HCT116 (cell line): ENCODE data around the gene SNX1. TPM values are rescaled to one million over a fixed set of nuclear protein-coding genes. Genes with fewer than 3 reads are reported as not detected.

Experiments used
- ATAC-seq: fragments of 200-7000 bp; cut with Tn5 transposase; 2 replicates; pipeline ENCODE4 v1.9.1; 2020; ENCODE audit warnings: mild to moderate bottlenecking, moderate library complexity
- BruUV-seq: library from RNA; stranded (reverse); fragments of 400-500 nt; replicated peaks from 2 replicates; lab custom pipeline; 2021; lab: Mats Ljungman, UMichigan
- CTCF ChIA-PET: fragments of 300-600 bp; sonication (Branson Sonifier 250); formaldehyde crosslinking; loops from one replicate; lab custom pipeline; 2021; ENCODE audit warnings: antibody characterized with exemption; lab: Charles Lee
- POLR2A ChIA-PET: fragments of 300-600, 350-600 bp; sonication (Branson Sonifier 250); formaldehyde crosslinking; loops from one replicate; lab custom pipeline; 2021; ENCODE audit warnings: antibody characterized with exemption; lab: Charles Lee
- RAD21 ChIA-PET, 2 experiments: fragments of 300-600 bp; sonication (Branson Sonifier 250); formaldehyde crosslinking; loops; one replicate each; lab custom pipeline; 2023; ENCODE audit warnings: low total read pairs in 2 of 2; ENCODE audit not compliant: uncharacterized antibody in 2 of 2, unreplicated experiment in 2 of 2, low non-redundant PET in 1 of 2; lab: Charles Lee
- DNase-seq: peaks from one replicate; pipeline ENCODE4 v3.0.0-alpha.2; 2010; ENCODE audit warnings: low read depth, low spot score
- H2AFZ ChIP-seq: fragments of 200-600 bp; shearing (Covaris generic), sonication (generic); 2 replicates; pipeline ENCODE4 v1.6.1; 2017; ENCODE audit warnings: low read depth, mixed run types, mixed read lengths, antibody characterized with exemption, low read length; ENCODE audit not compliant: poor library complexity, severe bottlenecking
- H3K27ac ChIP-seq: 2 replicates; pipeline ENCODE4 v1.5.1; 2012; ENCODE audit warnings: low read depth, low read length
- H3K27me3 ChIP-seq: fragments of 200-600 bp; sonication (generic); 2 replicates; pipeline ENCODE4 v1.6.1; 2016; ENCODE audit warnings: mixed run types, low read length, mixed read lengths; ENCODE audit not compliant: insufficient read depth
- H3K36me3 ChIP-seq, 2 experiments: fragments of 200-500 bp in 1 of 2; fragments of 200-600 bp in 1 of 2; sonication (Bioruptor generic) in 1 of 2; sonication (generic) in 1 of 2; 2 replicates each; pipeline versions ENCODE4 v1.5.1 to v1.6.1; 2014 to 2016; ENCODE audit warnings: low read length in 2 of 2, inconsistent platforms in 1 of 2, mixed read lengths in 1 of 2, mixed run types in 1 of 2; ENCODE audit not compliant: insufficient read depth in 2 of 2, control insufficient read depth in 1 of 2
- H3K4me1 ChIP-seq, 2 experiments: fragments of 200-600 bp in 1 of 2; sonication (generic) in 1 of 2; 2 replicates each; pipeline versions ENCODE4 v1.5.1 to v1.6.1; 2012 to 2017; ENCODE audit warnings: low read length in 2 of 2, inconsistent platforms in 1 of 2, mild to moderate bottlenecking in 1 of 2, mixed read lengths in 1 of 2, mixed run types in 1 of 2, moderate library complexity in 1 of 2; ENCODE audit not compliant: insufficient read depth in 2 of 2, control insufficient read depth in 1 of 2
- H3K4me2 ChIP-seq: fragments of 200-600 bp; sonication (generic); 2 replicates; pipeline ENCODE4 v1.6.1; 2017; ENCODE audit warnings: mixed run types, low read length, mixed read lengths
- H3K4me3 ChIP-seq, 2 experiments: fragments of 200-600 bp in 1 of 2; sonication (generic) in 1 of 2; replicated peaks in 1 of 2; 2 replicates each; pipeline ENCODE4 v1.5.1; 2011 to 2016; ENCODE audit warnings: low read length in 2 of 2, control low read depth in 1 of 2, low read depth in 1 of 2, mild to moderate bottlenecking in 1 of 2, mixed read lengths in 1 of 2, mixed run types in 1 of 2
- H3K79me2 ChIP-seq: fragments of 200-600 bp; sonication (generic); 2 replicates; pipeline ENCODE4 v1.6.1; 2017; ENCODE audit warnings: mild to moderate bottlenecking, mixed run types, low read length, moderate library complexity, mixed read lengths; ENCODE audit not compliant: insufficient read depth
- H3K9ac ChIP-seq: fragments of 200-600 bp; sonication (generic); 2 replicates; pipeline ENCODE4 v1.6.1; 2016; ENCODE audit warnings: low read length, mixed read lengths
- H3K9me2 ChIP-seq: fragments of 200-600 bp; sonication (generic), shearing (Covaris generic); 2 replicates; pipeline ENCODE4 v1.6.1; 2017; ENCODE audit warnings: mixed run types, mild to moderate bottlenecking, moderate library complexity; ENCODE audit not compliant: insufficient read depth
- H3K9me3 ChIP-seq, 2 experiments: fragments of 200-500 bp in 1 of 2; fragments of 200-600 bp in 1 of 2; sonication (Bioruptor generic) in 1 of 2; sonication (generic) in 1 of 2; 2 replicates each; pipeline ENCODE4 v1.6.1; 2014 to 2017; ENCODE audit warnings: low read length in 2 of 2, mixed read lengths in 2 of 2, inconsistent platforms in 1 of 2, low read depth in 1 of 2, mild to moderate bottlenecking in 1 of 2, mixed run types in 1 of 2, moderate library complexity in 1 of 2; ENCODE audit not compliant: control insufficient read depth in 1 of 2, insufficient read depth in 1 of 2
- H4K20me1 ChIP-seq: fragments of 200-600 bp; sonication (generic), shearing (Covaris generic); 2 replicates; pipeline ENCODE4 v1.6.1; 2017; ENCODE audit warnings: mixed run types, mild to moderate bottlenecking, moderate library complexity; ENCODE audit not compliant: insufficient read depth
- ATF3 ChIP-seq: IDR thresholded peaks from 2 replicates; pipeline ENCODE4 v1.6.1; 2012
- CBX3 ChIP-seq: IDR thresholded peaks from 2 replicates; pipeline ENCODE4 v1.6.1; 2012; ENCODE audit warnings: low read depth
- CEBPB ChIP-seq: IDR thresholded peaks from 2 replicates; pipeline ENCODE4 v1.6.1; 2012; ENCODE audit warnings: low read depth
- CTCF ChIP-seq, 3 experiments: fragments of 200-600 bp in 1 of 3; sonication (generic) in 1 of 3; IDR thresholded peaks in 2 of 3; conservative IDR thresholded peaks in 1 of 3; 2 replicates each; pipeline ENCODE4 v1.5.1; 2012 to 2017; ENCODE audit warnings: low read depth in 2 of 3, low read length in 2 of 3, antibody characterized with exemption in 1 of 3, borderline replicate concordance in 1 of 3, control low read depth in 1 of 3, mild to moderate bottlenecking in 1 of 3, mixed read lengths in 1 of 3, mixed run types in 1 of 3, moderate library complexity in 1 of 3; ENCODE audit not compliant: insufficient read depth in 1 of 3
- EGR1 ChIP-seq: IDR thresholded peaks from 2 replicates; pipeline ENCODE4 v1.6.1; 2012; ENCODE audit warnings: low read depth
- ELF1 ChIP-seq: IDR thresholded peaks from 2 replicates; pipeline ENCODE4 v1.6.1; 2012; ENCODE audit warnings: low read depth, borderline replicate concordance
- EZH2 ChIP-seq: fragments of 200-600 bp; sonication (generic); IDR thresholded peaks from 2 replicates; pipeline ENCODE4 v1.6.1; 2017; ENCODE audit warnings: antibody characterized with exemption, mixed run types
- EZH2phosphoT487 ChIP-seq: fragments of 200-600 bp; IDR thresholded peaks from 2 replicates; pipeline ENCODE4 v1.6.1; 2018; ENCODE audit warnings: antibody characterized with exemption, borderline replicate concordance
- JUND ChIP-seq: IDR thresholded peaks from 2 replicates; pipeline ENCODE4 v1.6.1; 2012
- POLR2A ChIP-seq: IDR thresholded peaks from 2 replicates; pipeline ENCODE4 v1.7.0; 2011; ENCODE audit warnings: borderline replicate concordance; ENCODE audit not compliant: insufficient read depth, insufficient read length; ENCODE audit errors: extremely low read depth
- POLR2AphosphoS5 ChIP-seq: IDR thresholded peaks from 2 replicates; pipeline ENCODE4 v1.6.1; 2011; ENCODE audit warnings: mild to moderate bottlenecking, low read depth, low read length, moderate library complexity
- RAD21 ChIP-seq: IDR thresholded peaks from 2 replicates; pipeline ENCODE4 v1.6.1; 2012; ENCODE audit warnings: low read depth, mild to moderate bottlenecking
- REST ChIP-seq: IDR thresholded peaks from 2 replicates; pipeline ENCODE4 v1.6.1; 2012; ENCODE audit warnings: low read depth
- SIN3A ChIP-seq: IDR thresholded peaks from 2 replicates; pipeline ENCODE4 v1.6.1; 2012; ENCODE audit warnings: low read depth
- ZNF274 ChIP-seq: fragments of 200-500 bp; sonication (Bioruptor generic); IDR thresholded peaks from 2 replicates; pipeline ENCODE4 v1.6.1; 2014; ENCODE audit warnings: mild to moderate bottlenecking, low read depth, low read length, inconsistent platforms
- intact Hi-C: fragments of 100-400 bp; cut with micrococcal nuclease; formaldehyde crosslinking; loops from 2 replicates; pipeline ENCODE4 v1.10.0; 2022
- total RNA-seq: library from RNA; stranded (reverse); gene quantifications from one replicate; pipeline ENCODE4 v1.2.1, GENCODE V29; 2021; ENCODE audit not compliant: unreplicated experiment

SNX1 gene
- total RNA-seq, 1 experiment from 2014 or later, result 91.9 TPM

GRCh38 chr15:64182859-64183370 lies 87.1 kb downstream of the SNX1 start:
- Histone ChIP-seq H2AFZ (no peak overlapping the region), H3K79me2 (no peaks in the 10 kb centered on the region), H3K9me3 (no peaks in the 10 kb centered on the region), H3K4me3 (no peak overlapping the region), H3K4me1 (no peaks in the 10 kb centered on the region), H3K4me2 (no peak overlapping the region), H3K9me2 (no peaks in the 10 kb centered on the region), H4K20me1 (no peaks in the 10 kb centered on the region), H3K9ac (no peak overlapping the region), H3K36me3 (peaks cover 0 to 3% of the 10 kb centered on the region in 2 experiments; a peak in 1 of 4 replicates), H3K27me3 (no peaks in the 10 kb centered on the region), H3K27ac (no peak overlapping the region)
- no peak for ATAC-seq
- BruUV-seq, result no TSS peak
- intact Hi-C loops, result no loop called here
- TF ChIP-seq CEBPB (no peak), RAD21 (no peak), JUND (no peak), POLR2A (no peak), CBX3 (no peak), POLR2AphosphoS5 (no peak), EGR1 (no peak), ATF3 (no peak), ZNF274 (no peak), ELF1 (no peak), REST (no peak), SIN3A (no peak), CTCF (IDR thresholded peaks at IDR 0.05 in 2 of 3, conservative IDR thresholded peaks at IDR 0.05 in 1 of 3; ENCODE audit: borderline replicate concordance in 1 of 3, insufficient read depth in 1 of 3, low read depth in 2 of 3, low read length in 2 of 3) (no peak), EZH2phosphoT487 (no peak), EZH2 (no peak)
- POLR2A ChIA-PET, result no interaction called here
- RAD21 ChIA-PET, result no interaction called here
- CTCF ChIA-PET, result no interaction called here
- DNase-seq, result no peak
